ENCODE measurements around the gene ECT2. TPM values are rescaled to one million over a fixed set of nuclear protein-coding genes. Genes with fewer than 3 reads are reported as not detected.

ECT2 gene, protein sequence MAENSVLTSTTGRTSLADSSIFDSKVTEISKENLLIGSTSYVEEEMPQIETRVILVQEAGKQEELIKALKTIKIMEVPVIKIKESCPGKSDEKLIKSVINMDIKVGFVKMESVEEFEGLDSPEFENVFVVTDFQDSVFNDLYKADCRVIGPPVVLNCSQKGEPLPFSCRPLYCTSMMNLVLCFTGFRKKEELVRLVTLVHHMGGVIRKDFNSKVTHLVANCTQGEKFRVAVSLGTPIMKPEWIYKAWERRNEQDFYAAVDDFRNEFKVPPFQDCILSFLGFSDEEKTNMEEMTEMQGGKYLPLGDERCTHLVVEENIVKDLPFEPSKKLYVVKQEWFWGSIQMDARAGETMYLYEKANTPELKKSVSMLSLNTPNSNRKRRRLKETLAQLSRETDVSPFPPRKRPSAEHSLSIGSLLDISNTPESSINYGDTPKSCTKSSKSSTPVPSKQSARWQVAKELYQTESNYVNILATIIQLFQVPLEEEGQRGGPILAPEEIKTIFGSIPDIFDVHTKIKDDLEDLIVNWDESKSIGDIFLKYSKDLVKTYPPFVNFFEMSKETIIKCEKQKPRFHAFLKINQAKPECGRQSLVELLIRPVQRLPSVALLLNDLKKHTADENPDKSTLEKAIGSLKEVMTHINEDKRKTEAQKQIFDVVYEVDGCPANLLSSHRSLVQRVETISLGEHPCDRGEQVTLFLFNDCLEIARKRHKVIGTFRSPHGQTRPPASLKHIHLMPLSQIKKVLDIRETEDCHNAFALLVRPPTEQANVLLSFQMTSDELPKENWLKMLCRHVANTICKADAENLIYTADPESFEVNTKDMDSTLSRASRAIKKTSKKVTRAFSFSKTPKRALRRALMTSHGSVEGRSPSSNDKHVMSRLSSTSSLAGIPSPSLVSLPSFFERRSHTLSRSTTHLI
- 28.4 and 39.8 TPM in 2 replicates for total RNA-seq

GRCh38 chr3:172750368-172751174, at the start of gene ECT2:
Gene ECT2 (plus strand): TSS chr3:172750726. CDS start chr3:172754531, 3,805 bp downstream.

DNA sequence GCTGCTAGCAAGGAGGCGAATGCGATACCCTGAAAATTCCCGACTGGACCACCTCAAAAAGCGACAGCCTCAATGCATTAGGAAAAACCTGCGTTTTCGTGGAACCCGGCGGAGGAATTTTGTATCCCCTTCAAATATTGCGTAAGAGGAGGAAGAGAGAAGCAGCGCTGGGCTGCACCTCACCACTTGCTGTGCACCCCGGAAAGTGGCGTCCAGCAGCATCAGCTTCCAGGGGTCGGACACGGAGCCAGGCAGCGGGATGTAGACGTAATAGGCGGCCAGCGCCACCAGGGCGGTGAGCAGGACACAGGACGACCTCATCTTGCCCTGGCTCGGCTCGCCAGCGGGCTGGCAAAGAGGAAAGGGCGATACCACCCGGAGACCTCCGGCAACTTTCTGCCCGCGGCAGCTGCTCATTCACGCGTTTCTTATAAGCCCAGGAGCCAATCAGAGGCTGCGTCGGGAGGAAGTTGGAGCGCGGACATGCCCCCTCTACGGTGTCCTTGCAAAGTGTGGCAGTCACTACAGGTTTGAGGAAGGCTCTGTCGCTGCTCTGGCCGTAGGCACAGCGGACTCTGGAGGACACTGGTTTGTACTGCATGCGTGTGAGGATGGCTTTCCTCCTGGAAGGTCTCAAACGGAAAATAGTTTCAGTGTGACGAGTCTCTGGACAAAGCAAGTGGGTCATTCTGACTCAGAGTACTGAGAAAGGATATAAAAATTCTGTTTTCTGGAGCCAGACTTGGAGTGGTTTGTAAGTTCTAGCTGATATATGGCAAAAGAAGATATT, 39.7 kb upstream of the ECT2 start, which contains the start of gene NCEH1:
TSS of gene NCEH1 (minus strand) at position 404 of the 790 bp plus-strand sequence. CDS start at position 321, 83 bp downstream.

Other genes starting within 250 kb of the ECT2 start
- gene TNFSF10, start 227.3 kb upstream of the ECT2 start, total RNA-seq = 2.6 and 3.3 TPM in 2 replicates
- 35.3 and 46.6 TPM in 2 replicates for gene NCEH1, start 39.7 kb upstream of the ECT2 start, total RNA-seq